Measurements from ENCODE around the gene DAPK2.

The DAPK2 gene

GRCh38 chr15:64093627-64094417 is 47.5 kb upstream of the DAPK2 start, which contains the start of gene CIAO2A:
CIAO2A (minus strand) TSS chr15:64093838; CDS start chr15:64093768, 70 bp downstream.
- ATAC-seq, result peak; percentile 87
- no peak for TF ChIP-seq CSDC2 (CRISPR knock-in tag; IDR thresholded peaks at IDR 0.05)
- TF ChIP-seq TSHZ2 (CRISPR knock-in tag; IDR thresholded peaks at IDR 0.05), result peak; percentile 9; the same call in 1 of the 2 replicates
- TF ChIP-seq ZNF70 (CRISPR knock-in tag; IDR thresholded peaks at IDR 0.05), result peak; percentile 71

- TF ChIP-seq GLIS3 (CRISPR knock-in tag; IDR thresholded peaks at IDR 0.05) (no peak), ZFP3 (CRISPR knock-in tag; IDR thresholded peaks at IDR 0.05) (peak; percentile 22; the same call in 1 of the 2 replicates)
- ATAC-seq, result peak; percentile 11
Measured at GRCh38 chr15:64092864-64093626, 46.8 kb upstream of the DAPK2 start.

- TF ChIP-seq ZC3H10 (CRISPR knock-in tag; IDR thresholded peaks at IDR 0.05), result no peak
- TF ChIP-seq BACH2 (CRISPR knock-in tag; IDR thresholded peaks at IDR 0.05; ENCODE audit: borderline replicate concordance), result no peak
- ATAC-seq, result no peak
Measured at GRCh38 chr15:64092075-64092820, 46.0 kb upstream of the DAPK2 start.

- no peak for ATAC-seq
- no peak for TF ChIP-seq ESRRG (CRISPR knock-in tag; IDR thresholded peaks at IDR 0.05)
- TF ChIP-seq CREB5 (CRISPR knock-in tag; IDR thresholded peaks at IDR 0.05; ENCODE audit: low read depth), result no peak
- no peak for TF ChIP-seq ARNTL (CRISPR knock-in tag; IDR thresholded peaks at IDR 0.05; ENCODE audit: borderline replicate concordance, low read depth)
- no peak for TF ChIP-seq BACH2 (CRISPR knock-in tag; IDR thresholded peaks at IDR 0.05; ENCODE audit: borderline replicate concordance)
- TF ChIP-seq TSHZ2 (CRISPR knock-in tag; IDR thresholded peaks at IDR 0.05), result no peak
- no peak for TF ChIP-seq ZFP30 (CRISPR knock-in tag; IDR thresholded peaks at IDR 0.05)
- TF ChIP-seq TCF4 (CRISPR knock-in tag; IDR thresholded peaks at IDR 0.05; ENCODE audit: borderline replicate concordance), result no peak
- no peak for TF ChIP-seq ZNF8 (CRISPR knock-in tag; IDR thresholded peaks at IDR 0.05)
- TF ChIP-seq SNAI2 (CRISPR knock-in tag; IDR thresholded peaks at IDR 0.05), result no peak
- TF ChIP-seq ZFP3 (CRISPR knock-in tag; IDR thresholded peaks at IDR 0.05), result no peak
- no peak for TF ChIP-seq ZNF70 (CRISPR knock-in tag; IDR thresholded peaks at IDR 0.05)
Measured at GRCh38 chr15:64090527-64090926, 44.2 kb upstream of the DAPK2 start.

- no peak for TF ChIP-seq BACH2 (CRISPR knock-in tag; IDR thresholded peaks at IDR 0.05; ENCODE audit: borderline replicate concordance)
- no peak for TF ChIP-seq ZFP30 (CRISPR knock-in tag; IDR thresholded peaks at IDR 0.05)
- no peak for TF ChIP-seq TSHZ2 (CRISPR knock-in tag; IDR thresholded peaks at IDR 0.05)
- TF ChIP-seq ARNTL (CRISPR knock-in tag; IDR thresholded peaks at IDR 0.05; ENCODE audit: borderline replicate concordance, low read depth), result no peak
- no peak for TF ChIP-seq CSRNP3 (CRISPR knock-in tag; IDR thresholded peaks at IDR 0.05)
- TF ChIP-seq OSR1 (CRISPR knock-in tag; IDR thresholded peaks at IDR 0.05), result no peak
- ATAC-seq, result no peak
Measured at GRCh38 chr15:64089543-64090280, 43.4 kb upstream of the DAPK2 start.
